Purkinje cell (primary cell): ENCODE data around the gene ZNF107. TPM values are rescaled to one million over a fixed set of nuclear protein-coding genes. Genes with fewer than 3 reads are reported as not detected.

Source experiments
- polyA plus RNA-seq: library from polyadenylated mRNA; unstranded; fragments of >200 nt; fragmentation: Nextera tagmentation; gene quantifications from 2 replicates; pipeline ENCODE4 v1.2.1, GENCODE V29; 2014

The ZNF107 gene
- polyA plus RNA-seq = 3.2 and 9.0 TPM in 2 replicates

DNA sequence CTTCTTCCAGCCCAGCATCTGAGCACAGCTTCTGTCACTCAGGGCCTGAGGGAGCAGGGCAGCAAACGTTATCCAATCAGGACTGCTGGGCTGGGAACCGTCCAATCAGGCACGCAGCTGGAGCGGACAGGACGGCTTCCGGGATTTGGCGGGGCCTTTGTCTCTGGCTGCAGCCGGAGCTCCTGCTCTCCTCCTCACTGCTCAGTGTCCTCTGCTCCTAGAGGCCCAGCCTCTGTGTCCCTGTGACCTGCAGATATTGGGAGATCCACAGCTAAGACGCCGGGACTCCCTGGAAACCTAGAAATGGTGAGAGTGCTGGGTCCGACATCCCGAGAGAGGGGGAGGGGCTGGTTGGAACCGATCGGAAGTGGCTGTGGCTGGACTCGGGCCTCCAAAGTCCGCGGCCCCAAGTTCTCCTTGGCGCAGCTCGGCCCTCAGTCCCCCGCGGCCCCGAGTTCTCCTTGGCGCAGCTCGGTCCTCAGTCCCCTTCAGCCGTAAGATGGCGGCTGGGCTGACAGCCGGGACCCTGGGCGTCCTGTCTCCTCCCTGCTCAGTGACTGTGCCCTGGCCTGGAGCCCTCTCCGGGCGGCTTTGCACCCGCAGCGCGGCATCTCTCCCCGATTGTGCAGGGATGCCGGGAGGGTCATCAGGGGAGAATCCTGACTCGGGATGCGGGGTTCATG, at the start of gene ZNF107:
Gene ZNF107, plus strand, starts transcription at position 154 of the 683 bp plus-strand sequence. Its CDS starts 150 bp downstream, at position 304.

Other genes with a start within 250 kb of the ZNF107 start
- gene ZNF680, start 103.1 kb upstream of the ZNF107 start, polyA plus RNA-seq = 25.8 and 32.1 TPM in 2 replicates
- 41.3 and 42.4 TPM in 2 replicates for gene ZNF138, start 128.3 kb downstream of the ZNF107 start, polyA plus RNA-seq
- gene ZNF273, start 237.1 kb downstream of the ZNF107 start, polyA plus RNA-seq = 5.7 and 8.3 TPM in 2 replicates